HepG2 (cell line): Measurements from ENCODE around the gene VEGFA. TPM values are rescaled to one million over a fixed set of nuclear protein-coding genes. Genes with fewer than 3 reads are reported as not detected.
A peak's percentile ranks its signal among the peaks of the same experiment; 100 is the strongest.

Experiments used
- CERS6 ChIP-seq: sonication (generic); formaldehyde crosslinking; IDR thresholded peaks from 2 replicates; pipeline ENCODE4 v1.5.0; 2020; ENCODE audit warnings: missing genetic modification reagents
- DMAP1 ChIP-seq: IDR thresholded peaks from 2 replicates; pipeline ENCODE4 v1.6.1; 2016
- DRAP1 ChIP-seq: IDR thresholded peaks from 2 replicates; pipeline ENCODE4 v1.6.1; 2016; ENCODE audit warnings: missing genetic modification reagents, missing compliant biosample characterization
- GATA4 ChIP-seq: sonication (generic); IDR thresholded peaks from 2 replicates; pipeline ENCODE4 v1.6.1; 2016; ENCODE audit warnings: antibody characterized with exemption, low read depth, borderline replicate concordance
- GLMP ChIP-seq: sonication (generic); formaldehyde crosslinking; IDR thresholded peaks from 2 replicates; pipeline ENCODE4 v1.9.0; 2021; ENCODE audit warnings: missing genetic modification reagents, mild to moderate bottlenecking, borderline replicate concordance
- HCFC1 ChIP-seq: fragments of 150-350 bp; IDR thresholded peaks from 2 replicates; pipeline ENCODE4 v1.6.1; 2014; ENCODE audit warnings: low read depth, low read length
- HNRNPLL ChIP-seq: fragments of 200-400 bp; formaldehyde crosslinking; IDR thresholded peaks from 2 replicates; pipeline ENCODE4 v1.6.1; 2017; ENCODE audit warnings: mild to moderate bottlenecking, low read depth, low read length; ENCODE audit not compliant: poor library complexity, severe bottlenecking
- HOXA9 ChIP-seq: sonication (generic); formaldehyde crosslinking; IDR thresholded peaks from 2 replicates; pipeline ENCODE4 v1.8.1; 2022; ENCODE audit warnings: missing genetic modification reagents, mild to moderate bottlenecking, moderate library complexity, borderline replicate concordance
- IRF1 ChIP-seq: sonication (generic); formaldehyde crosslinking; IDR thresholded peaks from 2 replicates; pipeline ENCODE4 v1.4.0; 2020; ENCODE audit warnings: low read depth, mild to moderate bottlenecking, missing genetic modification reagents
- KMT2A ChIP-seq: sonication (generic); formaldehyde crosslinking; IDR thresholded peaks from 2 replicates; pipeline ENCODE4 v1.4.0; 2020; ENCODE audit warnings: missing genetic modification reagents
- KMT2B ChIP-seq: IDR thresholded peaks from 2 replicates; pipeline ENCODE4 v1.6.1; 2016; ENCODE audit warnings: missing genetic modification reagents, missing compliant biosample characterization
- MAF1 ChIP-seq: sonication (generic); formaldehyde crosslinking; IDR thresholded peaks from 2 replicates; pipeline ENCODE4 v1.5.0; 2020; ENCODE audit warnings: missing genetic modification reagents, borderline replicate concordance
- MTF1 ChIP-seq: sonication (generic); formaldehyde crosslinking; IDR thresholded peaks from 2 replicates; pipeline ENCODE4 v1.5.0; 2020; ENCODE audit warnings: missing genetic modification reagents
- NAIF1 ChIP-seq: sonication (generic); formaldehyde crosslinking; IDR thresholded peaks from 2 replicates; pipeline ENCODE4 v1.5.0; 2020; ENCODE audit warnings: mild to moderate bottlenecking, missing genetic modification reagents, borderline replicate concordance
- RARG ChIP-seq: sonication (generic); formaldehyde crosslinking; IDR thresholded peaks from 2 replicates; pipeline ENCODE4 v1.4.0; 2020; ENCODE audit warnings: low read depth, mild to moderate bottlenecking, missing genetic modification reagents
- RFX1 ChIP-seq: fragments of 450-650 bp; IDR thresholded peaks from 2 replicates; pipeline ENCODE4 v1.6.1; 2017
- SIN3B ChIP-seq: fragments of 150-350 bp; IDR thresholded peaks from 2 replicates; pipeline ENCODE4 v1.6.1; 2014; ENCODE audit warnings: low read length
- ZNF12 ChIP-seq: sonication (generic); formaldehyde crosslinking; IDR thresholded peaks from 2 replicates; pipeline ENCODE4 v1.5.0; 2020; ENCODE audit warnings: missing genetic modification reagents
- ZNF326 ChIP-seq: sonication (generic); formaldehyde crosslinking; IDR thresholded peaks from 2 replicates; pipeline ENCODE4 v1.4.0; 2020; ENCODE audit warnings: missing genetic modification reagents, borderline replicate concordance
- ZNF362 ChIP-seq: sonication (generic); formaldehyde crosslinking; IDR thresholded peaks from 2 replicates; pipeline ENCODE4 v1.4.0; 2020; ENCODE audit warnings: missing genetic modification reagents, mild to moderate bottlenecking, borderline replicate concordance
- ZNF460 ChIP-seq: sonication (generic); formaldehyde crosslinking; IDR thresholded peaks from 2 replicates; pipeline ENCODE4 v1.5.1; 2020; ENCODE audit warnings: missing genetic modification reagents, mild to moderate bottlenecking, borderline replicate concordance
- ZNF468 ChIP-seq: sonication (generic); formaldehyde crosslinking; IDR thresholded peaks from 2 replicates; pipeline ENCODE4 v1.8.0; 2022; ENCODE audit warnings: mild to moderate bottlenecking, moderate library complexity, missing genetic modification reagents
- ZNF556 ChIP-seq: sonication (generic); formaldehyde crosslinking; IDR thresholded peaks from 2 replicates; pipeline ENCODE4 v1.4.0; 2020; ENCODE audit warnings: mild to moderate bottlenecking, missing genetic modification reagents, borderline replicate concordance
- ZNF558 ChIP-seq: sonication (generic); formaldehyde crosslinking; IDR thresholded peaks from 2 replicates; pipeline ENCODE4 v1.9.0; 2022; ENCODE audit warnings: mild to moderate bottlenecking, missing genetic modification reagents, borderline replicate concordance
- ZNF570 ChIP-seq: sonication (generic); formaldehyde crosslinking; IDR thresholded peaks from 2 replicates; pipeline ENCODE4 v1.4.0; 2020; ENCODE audit warnings: mild to moderate bottlenecking, missing genetic modification reagents, borderline replicate concordance
- ZNF577 ChIP-seq: sonication (generic); formaldehyde crosslinking; IDR thresholded peaks from 2 replicates; pipeline ENCODE4 v1.4.0; 2020; ENCODE audit warnings: mild to moderate bottlenecking, low read depth, missing genetic modification reagents, borderline replicate concordance
- ZNF644 ChIP-seq: IDR thresholded peaks from 2 replicates; pipeline ENCODE4 v1.6.1; 2016; ENCODE audit warnings: low read depth
- ZNF678 ChIP-seq: sonication (generic); formaldehyde crosslinking; IDR thresholded peaks from 2 replicates; pipeline ENCODE4 v1.4.0; 2020; ENCODE audit warnings: mild to moderate bottlenecking, missing genetic modification reagents
- ZNF841 ChIP-seq: sonication (generic); formaldehyde crosslinking; IDR thresholded peaks from 2 replicates; pipeline ENCODE4 v1.8.1; 2023; ENCODE audit warnings: missing genetic modification reagents, borderline replicate concordance
- ZNF850 ChIP-seq: sonication (generic); formaldehyde crosslinking; conservative IDR thresholded peaks from 2 replicates; pipeline ENCODE4 v1.9.0; 2021; ENCODE audit warnings: mild to moderate bottlenecking, missing genetic modification reagents
- polyA plus RNA-seq, 8 experiments: library from polyadenylated mRNA; depleted of rRNA in 3 of 8; stranded (reverse) in 7 of 8; unstranded in 1 of 8; fragments of >200 nt; fragmentation: Illumina TruSeq in 4 of 8; extraction: Trizol in 4 of 8; gene quantifications; 2 replicates each; pipeline versions ENCODE4 v1.2.1 to v1.2.3, GENCODE V29; 2011 to 2016; ENCODE audit warnings: low read depth in 4 of 8, missing spikeins in 1 of 8, mixed read lengths in 1 of 8; ENCODE audit not compliant: insufficient read depth in 1 of 8
- total RNA-seq, 5 experiments: library from RNA; depleted of rRNA; stranded (reverse); fragments of >200 nt; fragmentation: Illumina TruSeq; extraction: Trizol; gene quantifications; 2 replicates each; pipeline ENCODE4 v1.2.3, GENCODE V29; 2016; ENCODE audit warnings: low read depth in 1 of 5

VEGFA gene
- total and polyA plus RNA-seq, 2 of the 13 experiments (the other 11 are each of a cell fraction or from before 2014, with no cell fraction given) = 68.1 to 629 TPM

GRCh38 chr6:43817192-43817591 lies 47.2 kb downstream of the VEGFA start (continued):
- TF ChIP-seq ZNF556 (CRISPR knock-in tag) (no peak), CERS6 (CRISPR knock-in tag) (no peak), ZNF460 (CRISPR knock-in tag) (no peak), ZNF678 (CRISPR knock-in tag) (no peak), SIN3B (no peak), ZNF468 (CRISPR knock-in tag) (no peak), RARG (CRISPR knock-in tag) (no peak), ZNF841 (CRISPR knock-in tag) (no peak), ZNF558 (CRISPR knock-in tag) (no peak), DMAP1 (CRISPR knock-in tag) (no peak), KMT2B (CRISPR knock-in tag) (no peak), ZNF326 (CRISPR knock-in tag) (no peak), IRF1 (CRISPR knock-in tag) (no peak), GATA4 (no peak), MAF1 (CRISPR knock-in tag) (no peak), HOXA9 (no peak), ZNF644 (CRISPR knock-in tag) (no peak), NAIF1 (CRISPR knock-in tag) (no peak), ZNF850 (CRISPR knock-in tag) (no peak), ZNF570 (CRISPR knock-in tag) (no peak), GLMP (CRISPR knock-in tag) (no peak), DRAP1 (peak; percentile 55; the same call in 1 of the 2 replicates), HNRNPLL (no peak), ZNF577 (CRISPR knock-in tag) (no peak), ZNF12 (no peak), ZNF362 (no peak), HCFC1 (no peak), MTF1 (CRISPR knock-in tag) (no peak), RFX1 (no peak), KMT2A (CRISPR knock-in tag) (no peak)
